Thyroid gland (tissue), 4 donors: Measurements from ENCODE around the gene TCEAL1.

Experiments
- POLR2A ChIP-seq, 2 donors: fragments of 450-650 bp; IDR thresholded peaks; one replicate each; pipeline ENCODE4 v1.6.1; 2017; ENCODE audit warnings: antibody characterized with exemption in 2 of 2, mild to moderate bottlenecking in 2 of 2, moderate library complexity in 1 of 2
- TF ChIP-seq, protein P1 (sequence below), 6 experiments: fragments of 200-600 bp in 3 of 6; fragments of 450-650 bp in 3 of 6; sonication (generic) in 3 of 6; IDR thresholded peaks; one replicate each; pipeline ENCODE4 v1.5.1; 2016 to 2019; ENCODE audit warnings: antibody characterized with exemption in 6 of 6, mild to moderate bottlenecking in 2 of 6, inconsistent platforms in 1 of 6, moderate library complexity in 1 of 6

GRCh38 chrX:103629318-103630170, 769 bp downstream of the TCEAL1 start:
- TF ChIP-seq, protein P1, sequence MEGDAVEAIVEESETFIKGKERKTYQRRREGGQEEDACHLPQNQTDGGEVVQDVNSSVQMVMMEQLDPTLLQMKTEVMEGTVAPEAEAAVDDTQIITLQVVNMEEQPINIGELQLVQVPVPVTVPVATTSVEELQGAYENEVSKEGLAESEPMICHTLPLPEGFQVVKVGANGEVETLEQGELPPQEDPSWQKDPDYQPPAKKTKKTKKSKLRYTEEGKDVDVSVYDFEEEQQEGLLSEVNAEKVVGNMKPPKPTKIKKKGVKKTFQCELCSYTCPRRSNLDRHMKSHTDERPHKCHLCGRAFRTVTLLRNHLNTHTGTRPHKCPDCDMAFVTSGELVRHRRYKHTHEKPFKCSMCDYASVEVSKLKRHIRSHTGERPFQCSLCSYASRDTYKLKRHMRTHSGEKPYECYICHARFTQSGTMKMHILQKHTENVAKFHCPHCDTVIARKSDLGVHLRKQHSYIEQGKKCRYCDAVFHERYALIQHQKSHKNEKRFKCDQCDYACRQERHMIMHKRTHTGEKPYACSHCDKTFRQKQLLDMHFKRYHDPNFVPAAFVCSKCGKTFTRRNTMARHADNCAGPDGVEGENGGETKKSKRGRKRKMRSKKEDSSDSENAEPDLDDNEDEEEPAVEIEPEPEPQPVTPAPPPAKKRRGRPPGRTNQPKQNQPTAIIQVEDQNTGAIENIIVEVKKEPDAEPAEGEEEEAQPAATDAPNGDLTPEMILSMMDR (IDR thresholded peaks at IDR 0.05) = peak in 2 of 6 experiments; percentile 15 to 26
- TF ChIP-seq POLR2A (IDR thresholded peaks at IDR 0.05) = peak in 1 of 2 donors; percentile 72
